ENCODE data around the gene TTC5.
"Not testable (repeated sequence)": the region's sequence is repeated elsewhere in the genome, so short reads cannot be mapped to it uniquely, and the experiment has no call there.

TTC5 gene

GRCh38 chr14:20305265-20306078, at the start of gene TTC5:
TSS of gene TTC5 (minus strand) at chr14:20305951. CDS start at chr14:20305937, 14 bp downstream.
- DNase-seq (ENCODE audit: low read depth): peak; percentile 83

GRCh38 chr14:20350860-20351259, 45.1 kb upstream of the TTC5 start:
- DNase-seq (ENCODE audit: low read depth): peak; percentile 43

- DNase-seq (ENCODE audit: low read depth): no peak
Observed at GRCh38 chr14:20350282-20350681, 44.5 kb upstream of the TTC5 start.

- DNase-seq (ENCODE audit: low read depth): no peak
Observed at GRCh38 chr14:20347747-20348146, 42.0 kb upstream of the TTC5 start.

- DNase-seq (ENCODE audit: low read depth): no peak
Observed at GRCh38 chr14:20346713-20347112, 41.0 kb upstream of the TTC5 start.

- no peak for DNase-seq (ENCODE audit: low read depth)
Observed at GRCh38 chr14:20345366-20345765, 39.6 kb upstream of the TTC5 start.

GRCh38 chr14:20343862-20344220, 38.1 kb upstream of the TTC5 start:
- DNase-seq (ENCODE audit: low read depth): no peak

GRCh38 chr14:20343092-20343861, 37.5 kb upstream of the TTC5 start, which contains the start of gene PARP2:
TSS of gene PARP2 (plus strand) at chr14:20343635. CDS start at chr14:20343642, 7 bp downstream.
- peak; percentile 100 for DNase-seq (ENCODE audit: low read depth)

GRCh38 chr14:20341646-20342045, 35.9 kb upstream of the TTC5 start:
- no peak for DNase-seq (ENCODE audit: low read depth)

- DNase-seq (ENCODE audit: low read depth): not testable (repeated sequence)
Observed at GRCh38 chr14:20341032-20341431, 35.3 kb upstream of the TTC5 start.

GRCh38 chr14:20334017-20334416, 28.3 kb upstream of the TTC5 start:
- DNase-seq (ENCODE audit: low read depth): no peak

GRCh38 chr14:20333494-20333841, 27.7 kb upstream of the TTC5 start:
- DNase-seq (ENCODE audit: low read depth): no peak

GRCh38 chr14:20332788-20333493, 27.2 kb upstream of the TTC5 start, which contains the start of gene CCNB1IP1:
TSS of gene CCNB1IP1 (minus strand) at chr14:20333279. CDS start at chr14:20316523, 16,756 bp downstream.
- DNase-seq (ENCODE audit: low read depth): peak; percentile 95

- peak; percentile 35 for DNase-seq (ENCODE audit: low read depth)
Observed at GRCh38 chr14:20332431-20332787, 26.7 kb upstream of the TTC5 start.

GRCh38 chr14:20331053-20331613, 25.4 kb upstream of the TTC5 start:
- no peak for DNase-seq (ENCODE audit: low read depth)

GRCh38 chr14:20329355-20329754, 23.6 kb upstream of the TTC5 start:
- DNase-seq (ENCODE audit: low read depth): no peak

- no peak for DNase-seq (ENCODE audit: low read depth)
Observed at GRCh38 chr14:20328705-20329104, 23.0 kb upstream of the TTC5 start.

- peak; percentile 73 for DNase-seq (ENCODE audit: low read depth)
Observed at GRCh38 chr14:20327005-20327869, 21.5 kb upstream of the TTC5 start.

- no peak for DNase-seq (ENCODE audit: low read depth)
Observed at GRCh38 chr14:20317720-20318119, 12.0 kb upstream of the TTC5 start.

GRCh38 chr14:20314026-20314425, 8.3 kb upstream of the TTC5 start:
- no peak for DNase-seq (ENCODE audit: low read depth)

- DNase-seq (ENCODE audit: low read depth): no peak
Observed at GRCh38 chr14:20306079-20306423, 300 bp upstream of the TTC5 start.
